GM21528 (cell line): ENCODE measurements around the gene SPRYD7.

Experiments used
- ATAC-seq: cut with Tn5 transposase; IDR thresholded peaks from one replicate; pipeline ENCODE4 v1.9.1; 2021; ENCODE audit warnings: mild to moderate bottlenecking, moderate library complexity; ENCODE audit not compliant: unreplicated experiment, low FRiP score

The SPRYD7 gene

DNA sequence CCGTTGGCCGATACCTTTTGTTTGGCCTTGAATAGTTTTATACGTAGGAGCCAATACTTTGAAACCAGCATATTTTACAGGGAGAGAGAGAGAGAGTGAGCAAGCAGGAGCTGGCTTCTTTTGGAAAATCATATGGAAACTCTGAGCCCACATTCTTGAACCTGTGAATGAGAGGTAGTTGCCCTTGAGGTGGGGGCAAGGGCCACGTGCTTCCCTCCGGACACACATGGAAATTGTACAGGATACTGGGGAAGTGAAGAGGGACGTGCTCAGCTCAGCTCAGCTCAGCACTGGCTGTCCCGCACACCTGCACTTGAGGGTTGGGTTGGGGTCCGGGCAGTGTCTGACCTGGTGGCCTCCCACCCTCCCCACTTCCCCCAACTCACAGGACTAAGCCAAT lies 68.3 kb downstream of the SPRYD7 start:
- ATAC-seq: no peak

DNA sequence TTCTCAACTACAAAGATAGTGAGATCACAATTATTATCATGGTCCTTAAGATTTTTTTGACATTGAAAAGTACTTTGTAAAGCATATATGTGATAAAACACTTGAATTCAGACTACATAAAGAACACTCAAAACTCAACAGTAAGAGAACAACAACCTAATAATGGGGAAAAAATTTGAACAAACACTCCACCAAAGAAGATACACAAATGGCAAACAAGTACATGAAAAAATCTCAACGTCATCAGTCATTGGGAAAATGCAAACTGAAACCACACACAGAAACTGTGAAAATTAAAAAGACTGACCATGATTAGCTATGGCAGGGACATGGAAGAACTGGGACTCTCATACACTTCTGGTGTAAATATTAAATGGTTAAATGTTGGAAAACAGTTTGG lies 70.9 kb downstream of the SPRYD7 start:
- no peak for ATAC-seq

DNA sequence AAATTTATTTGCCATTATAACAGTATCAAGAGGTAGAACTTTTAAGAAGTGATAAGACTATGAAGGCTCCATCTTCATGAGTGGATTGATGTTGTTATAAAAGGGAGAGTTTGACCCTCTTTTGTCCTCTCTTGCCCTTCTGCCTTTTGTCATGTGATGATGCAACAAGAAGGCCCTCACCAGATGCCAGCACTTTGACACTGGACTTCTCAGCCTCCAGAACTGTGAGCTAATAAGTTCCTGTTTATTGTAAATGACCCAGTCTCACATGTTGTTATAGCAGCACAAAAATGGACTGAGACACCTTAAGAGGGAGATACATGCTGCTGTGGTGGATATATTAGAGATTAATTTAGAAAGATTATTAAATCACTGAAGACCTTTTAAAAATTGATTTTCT lies 71.6 kb downstream of the SPRYD7 start:
- ATAC-seq: no peak
